ENCODE measurements around the gene PTPRD.
"Not testable (repeated sequence)": the region's sequence is repeated elsewhere in the genome, so short reads cannot be mapped to it uniquely, and the experiment has no call there.

PTPRD gene

DNA sequence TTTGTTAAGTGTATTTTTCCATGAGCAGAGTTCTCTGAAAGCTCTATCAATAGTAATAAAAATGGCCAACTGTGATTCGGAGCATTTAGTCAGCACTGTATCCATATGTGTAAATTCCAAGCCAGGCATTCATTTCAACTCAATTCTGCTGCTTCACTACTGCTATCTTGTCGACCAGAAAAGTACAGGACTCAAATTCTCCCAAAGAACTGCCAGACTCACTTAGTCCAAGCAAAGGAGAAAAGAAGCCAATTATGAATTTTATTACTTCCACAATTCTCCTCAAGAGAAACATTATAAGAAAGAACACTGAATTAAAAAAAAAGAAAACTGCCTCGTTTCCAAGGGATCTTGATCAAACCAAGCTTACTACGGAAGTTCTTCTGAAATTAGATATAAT is 1906.9 kb downstream of the PTPRD start:
- TF ChIP-seq, protein P1, sequence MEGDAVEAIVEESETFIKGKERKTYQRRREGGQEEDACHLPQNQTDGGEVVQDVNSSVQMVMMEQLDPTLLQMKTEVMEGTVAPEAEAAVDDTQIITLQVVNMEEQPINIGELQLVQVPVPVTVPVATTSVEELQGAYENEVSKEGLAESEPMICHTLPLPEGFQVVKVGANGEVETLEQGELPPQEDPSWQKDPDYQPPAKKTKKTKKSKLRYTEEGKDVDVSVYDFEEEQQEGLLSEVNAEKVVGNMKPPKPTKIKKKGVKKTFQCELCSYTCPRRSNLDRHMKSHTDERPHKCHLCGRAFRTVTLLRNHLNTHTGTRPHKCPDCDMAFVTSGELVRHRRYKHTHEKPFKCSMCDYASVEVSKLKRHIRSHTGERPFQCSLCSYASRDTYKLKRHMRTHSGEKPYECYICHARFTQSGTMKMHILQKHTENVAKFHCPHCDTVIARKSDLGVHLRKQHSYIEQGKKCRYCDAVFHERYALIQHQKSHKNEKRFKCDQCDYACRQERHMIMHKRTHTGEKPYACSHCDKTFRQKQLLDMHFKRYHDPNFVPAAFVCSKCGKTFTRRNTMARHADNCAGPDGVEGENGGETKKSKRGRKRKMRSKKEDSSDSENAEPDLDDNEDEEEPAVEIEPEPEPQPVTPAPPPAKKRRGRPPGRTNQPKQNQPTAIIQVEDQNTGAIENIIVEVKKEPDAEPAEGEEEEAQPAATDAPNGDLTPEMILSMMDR (IDR thresholded peaks at IDR 0.05; ENCODE audit: low read depth, low read length): no peak
- H3K4me3 ChIP-seq (ENCODE audit: low read depth, low read length): no peak overlapping the region

DNA sequence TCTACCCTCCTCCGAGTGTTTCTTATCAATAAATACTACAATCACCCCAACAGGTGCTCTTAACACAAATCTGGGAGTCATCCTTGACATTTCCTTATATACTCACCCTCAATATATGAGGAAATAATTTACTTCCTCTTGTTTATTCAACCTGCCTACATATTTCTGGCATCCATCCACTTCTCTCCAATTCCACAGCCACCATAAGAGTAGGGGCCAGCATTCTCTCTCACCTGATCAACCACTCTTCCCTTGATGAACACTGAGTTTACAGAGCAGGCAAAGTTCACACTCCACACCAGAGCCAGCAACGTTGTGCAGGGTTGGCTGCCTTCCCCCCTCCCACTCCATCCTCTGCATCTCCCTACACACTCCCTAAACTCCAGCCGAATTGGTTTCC is 1908.9 kb downstream of the PTPRD start:
- no peak overlapping the region for H3K4me3 ChIP-seq (ENCODE audit: low read depth, low read length)
- TF ChIP-seq, protein P1 (IDR thresholded peaks at IDR 0.05; ENCODE audit: low read depth, low read length): no peak

GRCh38 chr9:8701904-8702303 is 1910.9 kb downstream of the PTPRD start:
- H3K4me3 ChIP-seq (ENCODE audit: low read depth, low read length): no peak overlapping the region
- TF ChIP-seq, protein P1 (IDR thresholded peaks at IDR 0.05; ENCODE audit: low read depth, low read length): no peak

DNA sequence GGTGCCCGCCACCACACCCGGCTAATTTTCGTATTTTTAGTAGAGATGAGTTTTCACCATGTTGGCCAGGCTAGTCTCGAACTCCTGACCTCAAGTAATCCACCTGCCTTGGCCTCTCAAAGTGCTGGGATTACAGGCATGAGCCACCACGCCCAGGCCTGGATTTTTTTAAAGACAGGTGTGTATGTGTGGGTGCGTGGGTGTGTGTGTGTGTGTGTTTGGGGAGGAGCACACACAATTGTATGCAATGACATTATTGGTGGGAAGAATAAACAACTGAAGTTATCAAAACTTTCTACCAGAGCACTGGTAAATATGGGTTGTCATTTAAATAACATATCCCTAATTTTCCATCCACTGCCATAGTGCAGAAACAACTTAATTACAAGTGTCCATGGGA is 1915.2 kb downstream of the PTPRD start:
- H3K4me3 ChIP-seq (ENCODE audit: low read depth, low read length): not testable (repeated sequence)

DNA sequence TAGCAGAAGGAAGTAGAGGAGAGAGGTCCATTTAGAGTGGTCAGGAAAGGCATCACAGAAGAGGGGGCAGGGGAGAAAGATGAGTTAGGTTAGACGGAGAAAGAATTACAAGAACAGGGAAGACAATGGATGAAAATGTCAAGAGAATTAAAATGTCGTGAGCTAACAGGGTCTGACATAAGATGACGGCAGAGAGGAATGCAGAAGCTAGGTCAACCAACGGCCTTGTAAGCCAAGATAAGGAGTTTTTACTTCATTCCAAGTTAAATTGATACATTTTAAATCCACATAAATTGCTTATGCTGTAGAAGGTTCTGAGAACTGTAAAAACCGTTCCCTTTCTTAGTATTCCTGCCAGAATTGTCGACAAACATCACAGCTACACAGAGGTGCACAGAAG is 1916.3 kb downstream of the PTPRD start:
- TF ChIP-seq, protein P1 (IDR thresholded peaks at IDR 0.05; ENCODE audit: low read depth, low read length): no peak
- no peak overlapping the region for H3K4me3 ChIP-seq (ENCODE audit: low read depth, low read length)

DNA sequence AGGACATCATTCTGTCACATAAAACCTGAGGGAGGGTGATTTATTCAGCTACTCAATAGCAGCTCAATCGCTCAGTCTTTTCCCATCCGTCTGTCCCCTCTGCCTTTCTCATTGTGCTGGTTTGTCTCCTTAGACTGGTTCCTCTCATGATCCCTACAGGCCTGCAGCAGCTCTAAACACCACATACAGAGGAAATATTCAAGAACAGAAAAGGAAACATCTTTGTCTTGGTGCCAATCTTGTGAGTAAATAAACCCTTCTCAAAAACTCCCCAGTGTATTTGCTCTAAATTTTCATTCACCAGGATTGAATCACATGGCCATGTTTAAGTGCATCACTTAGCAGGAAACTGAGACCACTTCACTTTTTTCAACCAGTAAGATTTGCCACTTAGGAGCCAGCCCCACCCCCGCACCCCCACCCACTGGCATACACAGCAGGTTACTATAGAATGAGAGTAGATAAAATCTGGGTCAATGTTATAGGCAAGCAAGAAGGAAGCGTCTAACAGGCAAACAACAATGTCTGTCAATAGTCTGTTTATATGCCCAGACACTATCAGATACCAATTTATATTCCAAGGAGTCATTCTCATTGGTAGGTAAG is 1917.7 kb downstream of the PTPRD start:
- H3K4me3 ChIP-seq (ENCODE audit: low read depth, low read length): no peak overlapping the region
- TF ChIP-seq, protein P1 (IDR thresholded peaks at IDR 0.05; ENCODE audit: low read depth, low read length): no peak

DNA sequence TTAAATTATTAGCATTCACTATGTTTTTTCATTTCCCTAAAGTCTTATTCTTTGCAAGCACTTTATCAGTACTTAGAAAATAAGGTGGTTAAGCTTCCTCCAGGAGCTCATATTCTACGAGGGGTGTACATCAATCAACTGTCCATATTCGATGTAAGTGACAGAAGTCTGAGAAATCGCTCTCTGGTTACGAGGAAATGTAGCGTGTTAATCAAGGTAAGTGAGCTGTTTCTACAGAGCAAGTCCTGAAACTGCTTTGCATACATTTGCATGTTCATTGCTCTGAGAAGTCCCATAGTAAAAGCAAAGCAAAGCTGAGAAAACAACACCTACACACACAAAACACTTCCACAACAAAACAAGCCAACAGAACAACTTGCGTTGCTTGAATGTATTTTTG is 1919.3 kb downstream of the PTPRD start:
- H3K4me3 ChIP-seq (ENCODE audit: low read depth, low read length): no peak overlapping the region
- TF ChIP-seq, protein P1 (IDR thresholded peaks at IDR 0.05; ENCODE audit: low read depth, low read length): no peak

DNA sequence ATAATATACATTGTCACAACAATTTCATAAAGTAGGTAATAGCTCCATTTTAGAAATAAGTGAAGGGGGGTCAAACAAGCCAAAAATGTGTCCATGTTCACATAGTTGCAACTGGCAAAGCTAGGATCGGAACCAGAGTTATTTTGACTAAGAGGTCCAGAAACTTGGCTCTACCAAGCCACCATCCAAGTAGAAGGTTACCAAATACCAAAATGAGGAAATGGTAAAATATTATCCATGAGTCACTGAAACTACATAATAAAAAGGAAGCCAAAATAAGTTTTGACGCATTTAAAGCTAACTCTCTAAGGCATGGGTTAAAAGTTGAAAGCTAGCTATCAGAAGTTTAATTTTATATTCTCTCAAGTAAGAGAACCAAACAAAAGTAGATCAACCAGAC is 1926.3 kb downstream of the PTPRD start:
- TF ChIP-seq, protein P1 (IDR thresholded peaks at IDR 0.05; ENCODE audit: low read depth, low read length): no peak
- no peak overlapping the region for H3K4me3 ChIP-seq (ENCODE audit: low read depth, low read length)
